ENCODE data around the gene SIPA1L3.

Gene SIPA1L3

GRCh38 chr19:38245826-38246498 lies 339.0 kb downstream of the SIPA1L3 start:
- DNase-seq = no peak

- DNase-seq = no peak
Observed at GRCh38 chr19:38247126-38247525, 340.1 kb downstream of the SIPA1L3 start.

- DNase-seq = no peak
Observed at GRCh38 chr19:38247734-38248268, 340.8 kb downstream of the SIPA1L3 start.

GRCh38 chr19:38248421-38248820 lies 341.4 kb downstream of the SIPA1L3 start:
- DNase-seq = no peak

GRCh38 chr19:38250428-38250820 lies 343.4 kb downstream of the SIPA1L3 start:
- no peak for DNase-seq

- no peak for DNase-seq
Observed at GRCh38 chr19:38250821-38251563, 344.0 kb downstream of the SIPA1L3 start.

- no peak for DNase-seq
Observed at GRCh38 chr19:38251564-38252051, 344.6 kb downstream of the SIPA1L3 start.

- DNase-seq = no peak
Observed at GRCh38 chr19:38252385-38252784, 345.4 kb downstream of the SIPA1L3 start.

- DNase-seq = no peak
Observed at GRCh38 chr19:38252941-38253691, 346.1 kb downstream of the SIPA1L3 start.

- DNase-seq = no peak
Observed at GRCh38 chr19:38253788-38254187, 346.8 kb downstream of the SIPA1L3 start.

- DNase-seq = no peak
Observed at GRCh38 chr19:38255383-38256014, 348.5 kb downstream of the SIPA1L3 start.
